GM11168 (cell line): ENCODE data around the gene PHYH.
"Not testable (repeated sequence)": the region's sequence is repeated elsewhere in the genome, so short reads cannot be mapped to it uniquely, and the experiment has no call there.

Experiments
- in situ Hi-C: fragments of 300-500 bp; cut with MboI; formaldehyde crosslinking; loops from one replicate; pipeline ENCODE4 v1.12.0; 2022; ENCODE audit warnings: low sequenced_read_pairs; ENCODE audit not compliant: unreplicated experiment

PHYH gene

GRCh38 chr10:13276749-13277365 lies 23.0 kb downstream of the PHYH start:
- in situ Hi-C loops = no loop called here

- in situ Hi-C loops = not testable (repeated sequence)
Measured at GRCh38 chr10:13276146-13276545, 23.7 kb downstream of the PHYH start.

GRCh38 chr10:13272164-13272571 lies 27.7 kb downstream of the PHYH start:
- in situ Hi-C loops = no loop called here

- in situ Hi-C loops = no loop called here
Measured at GRCh38 chr10:13271552-13272163, 28.2 kb downstream of the PHYH start.

GRCh38 chr10:13270877-13271551 lies 28.9 kb downstream of the PHYH start:
- in situ Hi-C loops = no loop called here

GRCh38 chr10:13268841-13269240 lies 31.0 kb downstream of the PHYH start:
- in situ Hi-C loops = no loop called here

GRCh38 chr10:13268310-13268709 lies 31.6 kb downstream of the PHYH start:
- in situ Hi-C loops = no loop called here

- in situ Hi-C loops = no loop called here
Measured at GRCh38 chr10:13263591-13263990, 36.3 kb downstream of the PHYH start.

GRCh38 chr10:13262433-13262832 lies 37.4 kb downstream of the PHYH start:
- in situ Hi-C loops = no loop called here

GRCh38 chr10:13257621-13258140 lies 42.2 kb downstream of the PHYH start:
- in situ Hi-C loops = no loop called here

GRCh38 chr10:13256627-13257026 lies 43.2 kb downstream of the PHYH start:
- in situ Hi-C loops = no loop called here

- in situ Hi-C loops = no loop called here
Measured at GRCh38 chr10:13253726-13254125, 46.1 kb downstream of the PHYH start.

- in situ Hi-C loops = no loop called here
Measured at GRCh38 chr10:13247784-13248183, 52.1 kb downstream of the PHYH start.

GRCh38 chr10:13247246-13247645 lies 52.6 kb downstream of the PHYH start:
- in situ Hi-C loops = no loop called here

GRCh38 chr10:13242260-13242659 lies 57.6 kb downstream of the PHYH start:
- in situ Hi-C loops = not testable (repeated sequence)

- in situ Hi-C loops = no loop called here
Measured at GRCh38 chr10:13241613-13242012, 58.3 kb downstream of the PHYH start.

GRCh38 chr10:13239923-13240322 lies 59.9 kb downstream of the PHYH start:
- in situ Hi-C loops = no loop called here

- in situ Hi-C loops = no loop called here
Measured at GRCh38 chr10:13238271-13239077, 61.4 kb downstream of the PHYH start.

GRCh38 chr10:13236638-13237037 lies 63.2 kb downstream of the PHYH start:
- in situ Hi-C loops = no loop called here

- in situ Hi-C loops = not testable (repeated sequence)
Measured at GRCh38 chr10:13234736-13235135, 65.1 kb downstream of the PHYH start.

GRCh38 chr10:13234172-13234571 lies 65.7 kb downstream of the PHYH start, which contains the start of gene UCMA:
UCMA (minus strand) TSS chr10:13234374; CDS start chr10:13234258, 116 bp downstream.
- in situ Hi-C loops = no loop called here
